ENCODE measurements around the gene NT5DC1.

The NT5DC1 gene

DNA sequence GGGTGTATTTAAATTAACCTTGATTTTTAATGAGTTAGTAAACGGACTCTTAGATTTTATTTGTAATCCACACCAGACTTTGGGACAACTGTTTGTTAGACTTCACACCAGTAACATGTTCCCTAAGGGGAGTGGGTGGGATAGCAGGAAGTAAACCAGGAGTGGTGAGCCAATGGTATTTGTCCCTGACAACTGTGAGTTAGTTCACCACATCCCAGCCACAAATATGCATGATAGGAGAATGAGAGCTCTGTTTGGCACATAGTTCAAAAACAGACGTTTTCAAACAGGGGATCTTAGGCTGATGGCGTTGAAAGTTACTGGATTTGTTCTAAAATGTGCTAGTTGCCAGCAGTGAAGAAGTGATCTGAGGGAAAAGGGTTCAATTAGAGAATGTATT is 44.0 kb downstream of the NT5DC1 start:
- no peak overlapping the region for H3K9ac ChIP-seq (ENCODE audit: low read depth, low read length)
- no peaks in the 10 kb centered on the region for H3K27me3 ChIP-seq (ENCODE audit: insufficient read depth, low read length)
- WGBS: 84% methylated on average over 3 of the region's 3 CpGs
- peaks cover 7% of the 10 kb centered on the region; the same call in 1 of the 2 replicates for H3K4me1 ChIP-seq (ENCODE audit: insufficient read depth, low read length)
- no peaks in the 10 kb centered on the region for H3K9me3 ChIP-seq (ENCODE audit: insufficient read depth, low read depth, low read length)
- H3K27ac ChIP-seq (ENCODE audit: low read depth, low read length): no peak overlapping the region
- H3K4me3 ChIP-seq (ENCODE audit: low read length): no peak overlapping the region
- no peaks in the 10 kb centered on the region for H3K36me3 ChIP-seq (ENCODE audit: insufficient read depth, low read length)

DNA sequence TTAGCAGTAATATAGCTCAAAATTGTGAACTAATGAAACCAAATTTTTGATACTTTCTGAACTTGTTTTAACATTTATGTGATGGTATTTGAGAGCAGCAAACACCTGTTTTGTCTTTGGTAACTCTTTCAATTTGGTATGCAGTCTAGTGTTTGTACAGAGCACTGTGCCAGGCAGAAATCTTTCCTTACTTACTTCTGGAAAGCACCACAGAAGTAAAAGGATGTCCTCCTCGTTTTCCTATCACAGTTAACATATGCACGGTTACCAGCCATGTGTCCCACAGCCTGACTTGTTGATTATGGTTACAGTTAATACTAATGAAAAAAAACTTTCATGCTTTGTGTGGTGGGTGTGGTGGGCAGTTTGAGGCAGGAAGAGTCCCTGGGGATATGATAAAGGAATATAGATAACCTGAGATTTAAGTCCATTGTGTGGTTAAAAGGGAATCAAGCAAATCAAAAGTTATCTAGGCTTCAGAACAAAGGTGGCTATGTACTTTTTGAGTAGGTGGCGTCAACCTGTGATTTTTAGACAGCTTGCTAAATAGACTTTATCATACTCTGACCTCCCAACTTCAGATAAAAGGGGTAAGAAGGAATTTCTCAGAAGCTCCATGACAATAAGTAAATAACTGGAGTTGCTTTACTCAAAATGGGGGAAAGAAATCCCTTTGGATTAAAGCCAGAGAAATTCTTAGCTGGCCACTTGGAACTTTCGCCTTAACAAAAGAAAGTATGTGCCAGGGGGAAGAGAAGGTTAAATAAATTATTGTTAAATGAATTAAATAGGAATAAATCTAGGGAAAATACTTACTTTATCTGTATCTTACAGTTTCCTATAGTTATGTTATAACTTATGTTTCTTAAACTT is 45.4 kb downstream of the NT5DC1 start:
- no peak overlapping the region for H3K9ac ChIP-seq (ENCODE audit: low read depth, low read length)
- no peaks in the 10 kb centered on the region for H3K27me3 ChIP-seq (ENCODE audit: insufficient read depth, low read length)
- H3K27ac ChIP-seq (ENCODE audit: low read depth, low read length): no peak overlapping the region
- H3K4me3 ChIP-seq (ENCODE audit: low read length): no peak overlapping the region
- no peaks in the 10 kb centered on the region for H3K36me3 ChIP-seq (ENCODE audit: insufficient read depth, low read length)
- no peaks in the 10 kb centered on the region for H3K9me3 ChIP-seq (ENCODE audit: insufficient read depth, low read depth, low read length)
- 79% methylated on average over 4 of the region's 4 CpGs for WGBS
- peaks cover 7% of the 10 kb centered on the region; the same call in 1 of the 2 replicates for H3K4me1 ChIP-seq (ENCODE audit: insufficient read depth, low read length)

DNA sequence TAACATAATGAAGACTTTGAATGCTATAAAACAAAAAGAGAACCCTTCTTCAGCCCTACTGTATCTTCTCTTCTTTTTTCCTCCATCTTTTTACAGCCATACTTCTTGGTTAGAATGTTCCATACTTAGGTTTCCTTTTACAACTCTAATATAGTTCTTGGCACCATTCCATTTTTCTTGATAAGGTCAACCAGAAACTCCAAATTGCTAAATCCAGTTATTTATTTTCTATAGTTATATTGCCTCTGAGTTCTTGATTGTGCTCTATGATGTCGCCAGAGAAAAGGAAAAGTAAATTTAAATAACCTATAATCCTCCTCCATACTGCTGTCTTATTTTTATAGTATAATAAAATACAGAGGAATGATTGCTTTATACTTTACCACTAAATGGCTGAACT is 52.0 kb downstream of the NT5DC1 start:
- no peak overlapping the region for H3K9ac ChIP-seq (ENCODE audit: low read depth, low read length)
- peaks cover 6% of the 10 kb centered on the region; the same call in 1 of the 2 replicates for H3K4me1 ChIP-seq (ENCODE audit: insufficient read depth, low read length)
- no CpG with 5 or more reads among the region's 1 CpG for WGBS
- no peak overlapping the region for H3K27ac ChIP-seq (ENCODE audit: low read depth, low read length)
- no peak overlapping the region for H3K4me3 ChIP-seq (ENCODE audit: low read length)
- no peaks in the 10 kb centered on the region for H3K9me3 ChIP-seq (ENCODE audit: insufficient read depth, low read depth, low read length)
- no peaks in the 10 kb centered on the region for H3K27me3 ChIP-seq (ENCODE audit: insufficient read depth, low read length)
- no peaks in the 10 kb centered on the region for H3K36me3 ChIP-seq (ENCODE audit: insufficient read depth, low read length)

DNA sequence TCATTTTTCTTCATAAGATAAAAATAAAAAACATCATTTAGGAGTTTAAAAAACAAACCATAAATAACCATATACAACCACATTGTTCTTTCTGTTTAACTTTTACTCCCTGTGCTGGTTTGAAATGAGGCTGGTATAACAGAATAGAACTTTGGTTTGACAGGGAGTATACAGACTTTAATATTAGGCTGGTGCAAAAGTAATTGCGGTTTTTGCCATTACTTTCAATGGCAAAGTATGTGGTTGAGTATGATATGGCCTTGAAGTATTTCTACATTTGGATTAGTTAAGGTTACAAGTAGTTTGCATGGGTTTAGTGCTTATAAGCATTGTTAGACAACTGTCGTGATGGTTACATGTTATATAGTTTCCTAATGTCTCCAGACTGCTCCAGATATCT is 54.2 kb downstream of the NT5DC1 start:
- Histone ChIP-seq H3K36me3 (ENCODE audit: insufficient read depth, low read length) (no peaks in the 10 kb centered on the region), H3K9me3 (ENCODE audit: insufficient read depth, low read depth, low read length) (no peaks in the 10 kb centered on the region), H3K9ac (ENCODE audit: low read depth, low read length) (no peak overlapping the region), H3K4me1 (ENCODE audit: insufficient read depth, low read length) (peaks cover 10% of the 10 kb centered on the region), H3K27ac (ENCODE audit: low read depth, low read length) (no peak overlapping the region), H3K27me3 (ENCODE audit: insufficient read depth, low read length) (no peaks in the 10 kb centered on the region), H3K4me3 (ENCODE audit: low read length) (no peak overlapping the region)
- 96% methylated on average over 2 of the region's 2 CpGs for WGBS

DNA sequence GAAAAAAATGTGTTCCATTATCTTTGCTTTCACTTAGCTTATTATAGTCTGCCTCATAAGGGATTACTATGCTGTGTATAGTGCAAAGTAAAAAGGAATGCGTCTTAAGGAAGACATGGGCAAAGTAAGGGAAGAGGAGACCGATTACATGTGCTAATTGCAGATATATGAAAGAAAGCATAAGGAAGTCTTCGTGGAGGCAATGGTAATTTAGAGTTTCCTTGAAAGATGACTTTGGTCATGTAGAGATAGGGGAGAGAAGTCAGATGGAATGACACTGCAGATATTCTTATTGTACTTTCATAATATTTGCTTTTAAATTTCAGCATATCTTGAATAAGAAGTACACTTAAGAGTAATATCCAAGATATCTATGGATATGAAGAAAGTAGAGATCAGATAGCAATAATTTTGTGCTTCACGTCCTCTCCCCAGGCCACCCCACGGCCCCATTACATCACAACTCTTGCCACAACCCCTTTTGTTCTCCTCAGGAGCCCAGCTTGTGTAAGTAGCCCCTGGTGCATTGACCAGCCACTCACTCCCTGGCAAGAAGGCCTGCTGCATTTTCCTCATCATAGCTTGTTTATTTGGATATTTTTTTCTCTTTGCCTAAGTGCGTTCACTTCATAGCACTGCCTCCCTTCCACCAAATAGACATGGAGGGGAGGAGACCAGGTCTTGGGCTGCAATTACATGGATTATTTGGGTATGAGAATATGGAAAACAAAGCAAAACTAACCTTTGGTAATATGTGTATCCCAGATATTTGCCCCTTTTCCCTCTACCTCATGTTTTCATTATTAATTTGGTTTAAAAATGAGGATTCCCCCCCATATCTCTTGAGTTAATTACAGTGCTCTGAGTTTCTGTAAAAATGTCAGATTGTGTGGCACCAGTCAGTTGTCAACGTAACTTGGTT is 56.0 kb downstream of the NT5DC1 start:
- Histone ChIP-seq H3K9me3 (ENCODE audit: insufficient read depth, low read depth, low read length) (no peaks in the 10 kb centered on the region), H3K4me3 (ENCODE audit: low read length) (no peak overlapping the region)
- WGBS: 89% methylated on average over 6 of the region's 7 CpGs

DNA sequence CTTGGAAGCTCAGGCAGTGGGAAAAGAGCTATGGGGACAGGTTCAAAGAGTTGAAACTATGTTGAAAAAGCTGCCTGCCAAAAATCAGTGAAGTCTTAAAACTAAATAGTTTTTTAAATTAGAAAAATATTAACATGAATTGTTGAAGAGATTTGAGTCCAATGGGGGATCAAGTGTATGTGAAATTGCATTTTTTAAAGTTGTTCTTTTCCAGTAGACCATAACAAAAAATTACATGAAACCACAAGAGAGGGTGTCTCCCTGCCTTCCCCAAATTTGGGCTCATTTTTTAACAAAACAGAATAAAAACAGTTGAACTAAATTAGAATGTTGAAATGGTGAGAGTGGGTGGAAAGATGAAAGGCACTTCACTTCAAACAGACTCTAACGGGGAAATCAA is 56.7 kb downstream of the NT5DC1 start:
- H3K27ac ChIP-seq (ENCODE audit: low read depth, low read length): no peak overlapping the region
- H3K36me3 ChIP-seq (ENCODE audit: insufficient read depth, low read length): no peaks in the 10 kb centered on the region
- WGBS: 100% methylated on average over 1 of the region's 1 CpG
- no peaks in the 10 kb centered on the region for H3K9me3 ChIP-seq (ENCODE audit: insufficient read depth, low read depth, low read length)
- H3K27me3 ChIP-seq (ENCODE audit: insufficient read depth, low read length): no peaks in the 10 kb centered on the region
- H3K9ac ChIP-seq (ENCODE audit: low read depth, low read length): no peak overlapping the region
- H3K4me1 ChIP-seq (ENCODE audit: insufficient read depth, low read length): peaks cover 5% of the 10 kb centered on the region
- no peak overlapping the region for H3K4me3 ChIP-seq (ENCODE audit: low read length)

More for the DNA sequence above, 56.0 kb downstream of the NT5DC1 start:
- Histone ChIP-seq H3K27ac (ENCODE audit: low read depth, low read length) (no peak overlapping the region), H3K27me3 (ENCODE audit: insufficient read depth, low read length) (no peaks in the 10 kb centered on the region), H3K4me1 (ENCODE audit: insufficient read depth, low read length) (peaks cover 10% of the 10 kb centered on the region), H3K36me3 (ENCODE audit: insufficient read depth, low read length) (no peaks in the 10 kb centered on the region), H3K9ac (ENCODE audit: low read depth, low read length) (no peak overlapping the region)

DNA sequence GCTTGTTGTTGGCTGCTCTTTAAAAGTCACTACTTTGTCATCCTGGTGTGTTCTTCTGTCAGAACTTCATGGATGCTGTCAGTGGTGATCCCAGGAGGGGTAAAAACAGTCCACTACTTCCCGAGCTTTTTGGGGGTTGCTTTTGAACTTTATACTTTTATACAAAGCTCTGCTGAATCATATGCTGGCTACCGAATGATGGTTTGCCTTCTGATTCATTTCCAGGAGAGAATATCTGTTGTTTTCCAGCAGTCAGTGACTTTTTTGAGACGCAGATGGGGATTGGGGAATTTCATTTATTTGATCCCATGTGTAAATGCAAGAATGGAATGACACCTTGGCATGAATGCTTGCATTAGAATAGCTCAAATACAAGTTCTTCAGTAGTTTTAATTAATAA is 58.0 kb downstream of the NT5DC1 start:
- no peaks in the 10 kb centered on the region for H3K27me3 ChIP-seq (ENCODE audit: insufficient read depth, low read length)
- no peaks in the 10 kb centered on the region for H3K36me3 ChIP-seq (ENCODE audit: insufficient read depth, low read length)
- H3K4me1 ChIP-seq (ENCODE audit: insufficient read depth, low read length): peaks cover 3% of the 10 kb centered on the region; the same call in 1 of the 2 replicates
- 89% methylated on average over 3 of the region's 3 CpGs for WGBS
- no peak overlapping the region for H3K4me3 ChIP-seq (ENCODE audit: low read length)
- no peak overlapping the region for H3K9ac ChIP-seq (ENCODE audit: low read depth, low read length)
- no peaks in the 10 kb centered on the region for H3K9me3 ChIP-seq (ENCODE audit: insufficient read depth, low read depth, low read length)
- no peak overlapping the region for H3K27ac ChIP-seq (ENCODE audit: low read depth, low read length)

DNA sequence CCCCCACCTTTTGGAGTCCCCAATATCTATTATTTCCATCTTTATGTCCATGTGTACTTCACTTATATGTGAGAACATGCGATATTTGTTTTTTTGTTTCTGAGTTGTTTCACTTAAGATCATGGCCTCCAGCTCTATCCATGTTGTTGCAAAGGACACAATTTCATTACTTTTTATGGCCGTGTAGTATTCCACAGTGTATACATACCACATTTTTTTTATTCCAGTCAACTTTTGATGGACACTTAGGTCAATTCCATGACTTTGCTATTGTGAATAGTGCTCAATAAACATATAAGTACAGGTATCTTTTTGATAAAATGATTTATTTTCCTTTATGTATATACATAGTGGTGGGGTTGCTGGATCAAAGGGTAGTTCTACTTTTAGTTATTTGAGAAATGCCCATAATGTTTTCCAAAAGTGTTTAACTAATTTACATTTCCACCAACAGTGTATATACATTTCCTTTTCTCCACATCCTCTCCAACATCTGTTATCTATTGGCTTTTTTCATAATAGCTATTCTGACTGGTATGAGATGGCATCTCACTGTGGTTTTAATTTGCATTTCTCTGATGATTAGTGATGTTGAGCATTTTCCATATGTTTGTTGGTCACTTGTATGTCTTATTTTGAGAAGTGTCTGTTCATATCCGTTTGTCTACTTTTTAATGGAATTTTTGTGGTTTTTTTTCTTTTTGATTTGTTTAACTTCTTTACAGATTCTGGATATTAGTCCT is 59.3 kb downstream of the NT5DC1 start:
- Histone ChIP-seq H3K27ac (ENCODE audit: low read depth, low read length) (no peak overlapping the region), H3K9ac (ENCODE audit: low read depth, low read length) (no peak overlapping the region), H3K4me1 (ENCODE audit: insufficient read depth, low read length) (peaks cover 3% of the 10 kb centered on the region; the same call in 1 of the 2 replicates), H3K36me3 (ENCODE audit: insufficient read depth, low read length) (no peaks in the 10 kb centered on the region), H3K9me3 (ENCODE audit: insufficient read depth, low read depth, low read length) (no peaks in the 10 kb centered on the region), H3K4me3 (ENCODE audit: low read length) (no peak overlapping the region), H3K27me3 (ENCODE audit: insufficient read depth, low read length) (no peaks in the 10 kb centered on the region)
- 94% methylated on average over 3 of the region's 3 CpGs for WGBS

DNA sequence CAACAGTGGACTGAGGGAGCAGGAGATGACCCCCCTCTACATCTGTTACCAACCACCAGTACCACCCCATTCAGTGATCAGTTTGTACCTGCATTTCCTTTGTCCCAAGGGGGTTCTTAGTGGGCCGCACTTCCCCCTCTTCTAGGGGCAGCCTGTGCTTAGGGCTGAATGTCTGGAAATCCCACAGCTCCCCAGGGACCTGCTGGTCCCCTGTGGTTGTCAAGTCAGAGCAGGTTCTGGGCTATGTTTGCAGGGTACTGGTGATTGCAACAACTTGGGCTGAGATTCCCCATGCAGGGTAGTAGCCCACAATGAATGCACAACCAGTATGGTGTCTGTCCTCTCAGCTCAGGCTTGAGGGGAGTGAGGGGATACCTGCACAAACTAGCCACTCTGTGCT is 64.9 kb downstream of the NT5DC1 start:
- no peak overlapping the region for H3K9ac ChIP-seq (ENCODE audit: low read depth, low read length)
- no peaks in the 10 kb centered on the region for H3K4me1 ChIP-seq (ENCODE audit: insufficient read depth, low read length)
- no peaks in the 10 kb centered on the region for H3K36me3 ChIP-seq (ENCODE audit: insufficient read depth, low read length)
- no peak overlapping the region for H3K4me3 ChIP-seq (ENCODE audit: low read length)
- 0 out of 2 replicates have a peak, but pooled peaks cover 3% of the 10 kb centered on the region for H3K9me3 ChIP-seq (ENCODE audit: insufficient read depth, low read depth, low read length)
- no peak overlapping the region for H3K27ac ChIP-seq (ENCODE audit: low read depth, low read length)
- H3K27me3 ChIP-seq (ENCODE audit: insufficient read depth, low read length): no peaks in the 10 kb centered on the region
- 97% methylated on average over 1 of the region's 1 CpG for WGBS

DNA sequence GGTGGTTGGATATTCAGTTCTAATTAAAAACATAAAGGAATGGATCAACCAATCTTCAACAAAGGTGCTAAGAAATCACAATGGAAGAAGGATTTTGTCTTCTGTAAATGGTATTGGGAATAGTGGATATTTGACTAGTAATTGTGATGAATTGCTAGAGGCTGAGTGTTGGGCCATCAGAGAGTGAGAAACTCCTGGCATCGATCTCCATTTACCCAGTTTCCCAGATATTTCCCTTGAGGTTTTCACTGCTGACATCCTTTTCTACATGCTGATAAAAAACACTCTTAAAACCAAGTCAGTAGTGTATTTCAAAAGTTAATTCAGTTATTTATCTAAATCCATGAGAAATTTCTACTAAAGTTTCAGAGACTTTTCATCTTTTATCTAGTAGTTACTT is 65.7 kb downstream of the NT5DC1 start:
- 100% methylated on average over 1 of the region's 1 CpG for WGBS
- 0 out of 2 replicates have a peak, but pooled peaks cover 3% of the 10 kb centered on the region for H3K9me3 ChIP-seq (ENCODE audit: insufficient read depth, low read depth, low read length)
- H3K27me3 ChIP-seq (ENCODE audit: insufficient read depth, low read length): no peaks in the 10 kb centered on the region

More for the DNA sequence above, 65.7 kb downstream of the NT5DC1 start:
- Histone ChIP-seq H3K4me3 (ENCODE audit: low read length) (no peak overlapping the region), H3K9ac (ENCODE audit: low read depth, low read length) (no peak overlapping the region), H3K36me3 (ENCODE audit: insufficient read depth, low read length) (no peaks in the 10 kb centered on the region), H3K4me1 (ENCODE audit: insufficient read depth, low read length) (no peaks in the 10 kb centered on the region), H3K27ac (ENCODE audit: low read depth, low read length) (no peak overlapping the region)
